ENCODE results near the gene MATN1.

DNA sequence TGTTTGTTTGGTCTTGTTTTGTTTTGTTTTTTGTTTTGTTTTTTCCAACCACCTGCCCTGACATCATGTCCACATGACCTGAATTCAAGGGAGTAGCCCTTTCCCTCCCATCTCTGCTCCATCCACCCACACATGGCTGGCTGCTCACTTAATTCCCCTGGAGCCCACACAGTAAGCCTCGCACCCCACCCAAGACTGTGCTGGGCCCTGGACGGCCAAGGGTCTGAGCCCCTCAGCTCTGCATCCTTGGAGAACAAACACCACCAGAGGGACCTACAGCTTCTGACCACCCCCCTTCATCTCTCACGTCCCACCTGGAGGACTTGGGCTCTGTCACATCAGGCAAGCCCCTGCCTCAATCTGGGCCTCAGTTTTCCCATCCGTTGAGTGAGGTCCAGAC lies 39.1 kb downstream of the MATN1 start:
- TF ChIP-seq, protein P1, sequence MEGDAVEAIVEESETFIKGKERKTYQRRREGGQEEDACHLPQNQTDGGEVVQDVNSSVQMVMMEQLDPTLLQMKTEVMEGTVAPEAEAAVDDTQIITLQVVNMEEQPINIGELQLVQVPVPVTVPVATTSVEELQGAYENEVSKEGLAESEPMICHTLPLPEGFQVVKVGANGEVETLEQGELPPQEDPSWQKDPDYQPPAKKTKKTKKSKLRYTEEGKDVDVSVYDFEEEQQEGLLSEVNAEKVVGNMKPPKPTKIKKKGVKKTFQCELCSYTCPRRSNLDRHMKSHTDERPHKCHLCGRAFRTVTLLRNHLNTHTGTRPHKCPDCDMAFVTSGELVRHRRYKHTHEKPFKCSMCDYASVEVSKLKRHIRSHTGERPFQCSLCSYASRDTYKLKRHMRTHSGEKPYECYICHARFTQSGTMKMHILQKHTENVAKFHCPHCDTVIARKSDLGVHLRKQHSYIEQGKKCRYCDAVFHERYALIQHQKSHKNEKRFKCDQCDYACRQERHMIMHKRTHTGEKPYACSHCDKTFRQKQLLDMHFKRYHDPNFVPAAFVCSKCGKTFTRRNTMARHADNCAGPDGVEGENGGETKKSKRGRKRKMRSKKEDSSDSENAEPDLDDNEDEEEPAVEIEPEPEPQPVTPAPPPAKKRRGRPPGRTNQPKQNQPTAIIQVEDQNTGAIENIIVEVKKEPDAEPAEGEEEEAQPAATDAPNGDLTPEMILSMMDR (IDR thresholded peaks at IDR 0.05), result no peak
- no peak for TF ChIP-seq POLR2A (IDR thresholded peaks at IDR 0.05)

Data from Peyer's patch (tissue), 4 donors.